Measurements from ENCODE around the gene ZNF524.

GRCh38 chr19:55603115-55603514 is 3.0 kb downstream of the ZNF524 start:
- TF ChIP-seq POLR2A (IDR thresholded peaks at IDR 0.05; ENCODE audit: low read depth, low read length) (no peak), POLR2AphosphoS5 (IDR thresholded peaks at IDR 0.05; ENCODE audit: low read depth, low read length) (no peak), TAF1 (IDR thresholded peaks at IDR 0.05; ENCODE audit: borderline replicate concordance, low read depth, low read length) (no peak)

All from GM12892 (cell line).